Vagina (tissue), 2 donors: ENCODE measurements around the gene HBB. TPM values are rescaled to one million over a fixed set of nuclear protein-coding genes. Genes with fewer than 3 reads are reported as not detected.

ENCODE experiments used
- DNase-seq, 2 donors: peaks; one replicate each; pipeline ENCODE4 v3.0.0-alpha.2; 2017; ENCODE audit errors: extremely low spot score in 2 of 2
- H3K27ac ChIP-seq: fragments of 200-600 bp; sonication (generic); one replicate; pipeline ENCODE4 v1.5.1; 2019
- H3K27me3 ChIP-seq: fragments of 200-600 bp; sonication (generic); one replicate; pipeline ENCODE4 v1.5.1; 2019
- H3K36me3 ChIP-seq, 2 donors: fragments of 200-600 bp; sonication (generic); one replicate each; pipeline ENCODE4 v1.5.1; 2017 to 2019
- H3K4me1 ChIP-seq: fragments of 200-600 bp; sonication (generic); one replicate; pipeline ENCODE4 v1.5.1; 2019
- H3K4me3 ChIP-seq, 2 donors: fragments of 200-600 bp; sonication (generic); 1 replicate in 1 of 2; 2 replicates in 1 of 2; pipeline ENCODE4 v1.5.1; 2016 to 2019
- H3K9me3 ChIP-seq: fragments of 200-600 bp; sonication (generic); one replicate; pipeline ENCODE4 v1.5.1; 2019
- POLR2A ChIP-seq, 2 donors: fragments of 450-650 bp; IDR thresholded peaks; one replicate each; pipeline ENCODE4 v1.6.1; 2017; ENCODE audit warnings: antibody characterized with exemption in 2 of 2, mild to moderate bottlenecking in 2 of 2, moderate library complexity in 2 of 2
- POLR2AphosphoS5 ChIP-seq, 2 donors: sonication (generic); formaldehyde crosslinking; IDR thresholded peaks; one replicate each; pipeline ENCODE4 v1.9.0; 2017; ENCODE audit warnings: antibody characterized with exemption in 2 of 2, mild to moderate bottlenecking in 2 of 2, low read depth in 1 of 2; ENCODE audit not compliant: insufficient read depth in 1 of 2
- intact Hi-C: fragments of 100-400 bp; cut with DNase I; formaldehyde crosslinking; loops from one replicate; pipeline ENCODE4 v1.15.1; 2023
- total RNA-seq: library from RNA; depleted of rRNA; stranded (reverse); fragments of >200 nt; gene quantifications from one replicate; pipeline ENCODE4 v1.2.3, GENCODE V29; 2016
- TF ChIP-seq, protein P1 (sequence below), 3 experiments: fragments of 450-650 bp in 2 of 3; fragments of 200-600 bp in 1 of 3; sonication (generic) in 1 of 3; IDR thresholded peaks; one replicate each; pipeline ENCODE4 v1.5.1; 2017 to 2019; ENCODE audit warnings: antibody characterized with exemption in 3 of 3, mild to moderate bottlenecking in 2 of 3, moderate library complexity in 2 of 3

HBB gene
- total RNA-seq, 1 donor from 2014 or later, result 591 TPM

DNA sequence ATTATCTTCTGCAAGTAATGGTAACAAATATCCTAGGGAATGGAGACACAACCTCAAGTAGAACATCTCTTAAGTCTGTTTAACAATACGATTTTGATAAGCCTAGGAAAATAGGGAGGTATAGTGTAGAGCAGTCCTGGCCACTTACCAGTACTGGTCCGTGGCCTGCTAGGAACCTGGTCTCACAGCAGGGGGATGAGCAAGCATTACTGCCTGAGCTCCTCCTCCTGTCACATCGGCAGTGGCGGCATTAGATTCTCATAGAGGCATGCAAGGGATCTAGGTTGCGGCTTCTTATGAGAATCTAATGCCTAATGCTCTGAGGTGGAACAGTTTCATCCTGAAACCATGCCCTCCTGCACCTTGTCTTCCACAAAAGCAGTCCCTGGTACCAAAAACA is 30.8 kb downstream of the HBB start:
- H3K4me1 ChIP-seq, result no peaks in the 10 kb centered on the region
- no peaks in the 10 kb centered on the region for H3K27me3 ChIP-seq
- intact Hi-C loops, result no loop called here
- H3K27ac ChIP-seq, result no peak overlapping the region
- no peaks in the 10 kb centered on the region for H3K36me3 ChIP-seq
- TF ChIP-seq POLR2AphosphoS5 (IDR thresholded peaks at IDR 0.05; ENCODE audit: insufficient read depth in 1 of 2, low read depth in 1 of 2) (no peak), POLR2A (IDR thresholded peaks at IDR 0.05) (no peak)
- TF ChIP-seq, protein P1, sequence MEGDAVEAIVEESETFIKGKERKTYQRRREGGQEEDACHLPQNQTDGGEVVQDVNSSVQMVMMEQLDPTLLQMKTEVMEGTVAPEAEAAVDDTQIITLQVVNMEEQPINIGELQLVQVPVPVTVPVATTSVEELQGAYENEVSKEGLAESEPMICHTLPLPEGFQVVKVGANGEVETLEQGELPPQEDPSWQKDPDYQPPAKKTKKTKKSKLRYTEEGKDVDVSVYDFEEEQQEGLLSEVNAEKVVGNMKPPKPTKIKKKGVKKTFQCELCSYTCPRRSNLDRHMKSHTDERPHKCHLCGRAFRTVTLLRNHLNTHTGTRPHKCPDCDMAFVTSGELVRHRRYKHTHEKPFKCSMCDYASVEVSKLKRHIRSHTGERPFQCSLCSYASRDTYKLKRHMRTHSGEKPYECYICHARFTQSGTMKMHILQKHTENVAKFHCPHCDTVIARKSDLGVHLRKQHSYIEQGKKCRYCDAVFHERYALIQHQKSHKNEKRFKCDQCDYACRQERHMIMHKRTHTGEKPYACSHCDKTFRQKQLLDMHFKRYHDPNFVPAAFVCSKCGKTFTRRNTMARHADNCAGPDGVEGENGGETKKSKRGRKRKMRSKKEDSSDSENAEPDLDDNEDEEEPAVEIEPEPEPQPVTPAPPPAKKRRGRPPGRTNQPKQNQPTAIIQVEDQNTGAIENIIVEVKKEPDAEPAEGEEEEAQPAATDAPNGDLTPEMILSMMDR (IDR thresholded peaks at IDR 0.05), result no peak
- no peak overlapping the region for H3K4me3 ChIP-seq
- H3K9me3 ChIP-seq, result no peaks in the 10 kb centered on the region
- DNase-seq, result no peak

DNA sequence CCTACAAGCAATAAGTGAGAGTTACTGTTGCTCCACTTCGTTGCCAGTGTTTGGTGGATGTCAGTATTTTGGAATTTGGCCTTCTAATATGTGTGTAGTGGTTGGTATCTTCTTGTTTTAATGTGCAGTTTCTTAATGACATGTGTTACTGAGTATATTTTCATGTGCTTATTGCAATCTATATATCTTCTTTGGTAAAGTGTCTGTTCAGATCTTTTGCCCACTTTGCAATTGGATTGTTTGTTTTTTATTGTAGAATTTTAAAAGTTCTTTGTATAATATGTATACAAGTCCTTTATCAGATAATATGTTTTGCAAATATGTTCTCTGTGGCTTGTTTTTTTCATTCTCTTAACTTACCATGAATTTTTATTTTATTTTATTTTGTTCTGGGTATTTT is 34.1 kb downstream of the HBB start:
- H3K9me3 ChIP-seq, result no peaks in the 10 kb centered on the region
- DNase-seq, result no peak
- H3K27ac ChIP-seq, result no peak overlapping the region
- no peaks in the 10 kb centered on the region for H3K27me3 ChIP-seq
- H3K36me3 ChIP-seq, result no peaks in the 10 kb centered on the region
- no peak overlapping the region for H3K4me3 ChIP-seq
- intact Hi-C loops, result no loop called here
- TF ChIP-seq, protein P1 (IDR thresholded peaks at IDR 0.05), result no peak
- TF ChIP-seq POLR2AphosphoS5 (IDR thresholded peaks at IDR 0.05; ENCODE audit: insufficient read depth in 1 of 2, low read depth in 1 of 2) (no peak), POLR2A (IDR thresholded peaks at IDR 0.05) (no peak)
- H3K4me1 ChIP-seq, result no peaks in the 10 kb centered on the region

DNA sequence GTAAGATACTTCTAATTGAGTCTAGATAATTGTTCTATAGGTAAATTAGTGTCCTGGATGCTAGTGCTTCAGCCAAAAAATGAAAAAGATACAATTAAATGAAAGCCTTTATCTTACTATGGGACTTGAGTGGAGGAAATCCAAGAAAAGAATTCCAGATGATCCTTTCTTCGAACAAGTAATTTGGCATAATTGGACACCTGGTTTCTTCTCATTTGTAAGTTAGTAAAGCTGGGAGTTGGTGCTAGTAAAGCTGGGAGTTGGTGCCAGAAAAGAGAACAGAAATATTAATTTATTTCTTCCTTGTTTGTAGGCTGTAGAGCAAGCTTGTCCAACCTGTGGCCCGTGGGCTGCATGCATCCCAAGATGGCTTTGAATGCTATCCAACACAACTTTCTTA is 38.7 kb downstream of the HBB start:
- H3K4me1 ChIP-seq, result no peaks in the 10 kb centered on the region
- intact Hi-C loops, result loop anchor here (5.0 kb wide), 1 partner anchor 1449 kb away; no protein-coding TSS in a partner anchor

DNA sequence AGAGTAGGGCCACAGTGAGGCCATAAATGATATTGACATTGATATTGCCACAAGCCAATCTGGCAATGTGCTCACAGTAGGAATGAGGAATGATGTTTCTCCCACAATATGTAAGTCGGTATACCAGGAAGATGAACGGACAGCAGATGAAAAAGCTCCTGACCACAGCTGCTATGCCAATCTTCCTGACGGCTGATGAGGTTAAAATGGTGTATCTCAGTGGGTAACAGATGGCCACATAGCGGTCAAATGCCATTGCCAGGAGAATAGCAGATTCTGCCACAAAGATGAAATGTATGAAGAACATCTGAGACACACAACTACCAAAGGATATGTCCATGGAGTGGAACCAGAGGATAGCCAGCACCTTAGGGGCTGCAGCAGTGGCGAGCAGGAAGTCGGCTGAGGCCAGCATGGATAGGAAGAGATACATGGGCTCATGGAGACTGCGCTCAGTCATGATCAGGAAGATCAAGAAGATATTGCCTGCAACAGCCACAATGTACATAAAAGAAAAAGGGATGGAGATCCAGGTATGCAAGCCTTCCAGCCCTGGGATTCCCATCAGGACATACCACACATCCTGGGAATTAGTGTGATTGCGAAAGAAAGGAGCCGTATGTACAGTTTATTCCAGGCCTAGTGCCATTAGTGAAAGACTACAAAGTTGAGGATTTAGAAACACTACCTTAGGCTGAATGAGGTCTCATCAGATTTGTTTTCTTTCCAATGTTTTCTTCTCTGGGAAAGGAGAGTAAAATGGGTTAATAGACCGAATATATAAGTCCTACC is 48.6 kb downstream of the HBB start:
- no peaks in the 10 kb centered on the region for H3K36me3 ChIP-seq
- TF ChIP-seq, protein P1 (IDR thresholded peaks at IDR 0.05), result no peak
- TF ChIP-seq POLR2AphosphoS5 (IDR thresholded peaks at IDR 0.05; ENCODE audit: insufficient read depth in 1 of 2, low read depth in 1 of 2) (no peak), POLR2A (IDR thresholded peaks at IDR 0.05) (no peak)

More for the DNA sequence above, 38.7 kb downstream of the HBB start:
- Histone ChIP-seq H3K27ac (no peak overlapping the region), H3K4me3 (no peak overlapping the region), H3K9me3 (no peaks in the 10 kb centered on the region), H3K27me3 (no peaks in the 10 kb centered on the region), H3K36me3 (no peaks in the 10 kb centered on the region)
- TF ChIP-seq, protein P1 (IDR thresholded peaks at IDR 0.05), result no peak
- TF ChIP-seq POLR2AphosphoS5 (IDR thresholded peaks at IDR 0.05; ENCODE audit: insufficient read depth in 1 of 2, low read depth in 1 of 2), result no peak
- TF ChIP-seq POLR2A (IDR thresholded peaks at IDR 0.05), result no peak
- no peak for DNase-seq

More for the DNA sequence above, 48.6 kb downstream of the HBB start:
- intact Hi-C loops, result no loop called here
- Histone ChIP-seq H3K27ac (no peak overlapping the region), H3K4me3 (no peak overlapping the region), H3K9me3 (no peaks in the 10 kb centered on the region), H3K4me1 (no peaks in the 10 kb centered on the region), H3K27me3 (no peaks in the 10 kb centered on the region)
- DNase-seq, result no peak

Other genes with a start within 250 kb of the HBB start
- gene OR51L1, start 232.2 kb downstream of the HBB start, total RNA-seq, result not detected
- not detected for gene OR52J3, start 180.5 kb downstream of the HBB start, total RNA-seq
- gene OR52E2, start 167.4 kb downstream of the HBB start, total RNA-seq, result not detected
- gene OR52E1, start 157.5 kb downstream of the HBB start, total RNA-seq, result not detected
- gene OR52A5, start 88.7 kb downstream of the HBB start, total RNA-seq, result not detected
- not detected for gene OR52A1, start 72.3 kb downstream of the HBB start, total RNA-seq
- gene OR51V1, start 26.4 kb downstream of the HBB start, total RNA-seq, result not detected
- not detected for gene HBD, start 7.4 kb upstream of the HBB start, total RNA-seq
- gene HBG1, start 22.8 kb upstream of the HBB start, total RNA-seq, result not detected
- gene HBG2, start 27.7 kb upstream of the HBB start, total RNA-seq, result not detected
- not detected for gene HBE1, start 42.9 kb upstream of the HBB start, total RNA-seq
- gene OR51B4, start 74.9 kb upstream of the HBB start, total RNA-seq, result not detected
- not detected for gene OR51B2, start 97.2 kb upstream of the HBB start, total RNA-seq
- 1.2 TPM for gene OR51B5, start 116.5 kb upstream of the HBB start, total RNA-seq
- gene OR51B6, start 124.4 kb upstream of the HBB start, total RNA-seq, result not detected
- not detected for gene OR51M1, start 156.7 kb upstream of the HBB start, total RNA-seq
- gene OR51Q1, start 195.0 kb upstream of the HBB start, total RNA-seq, result not detected
- not detected for gene OR51I1, start 214.4 kb upstream of the HBB start, total RNA-seq
- gene OR51I2, start 222.3 kb upstream of the HBB start, total RNA-seq, result not detected